LNCAP (cell line): ENCODE data around the gene AMOTL2.

Experiments used
- CTCF ChIP-seq: fragments of 450-650 bp; IDR thresholded peaks from 2 replicates; pipeline ENCODE4 v1.5.1; 2017; ENCODE audit warnings: mild to moderate bottlenecking

Gene AMOTL2

GRCh38 chr3:134306320-134306719 lies 67.9 kb downstream of the AMOTL2 start:
- no peak for TF ChIP-seq CTCF
